GM18508 (cell line): ENCODE results near the gene PCDH9.

Source experiments
- ATAC-seq: cut with Tn5 transposase; IDR thresholded peaks from one replicate; pipeline ENCODE4 v1.9.1; 2021; ENCODE audit warnings: moderate number of reproducible peaks; ENCODE audit not compliant: insufficient read depth, unreplicated experiment

Gene PCDH9

GRCh38 chr13:67225252-67226159 is 4.6 kb downstream of the PCDH9 start:
- ATAC-seq: no peak

- peak; percentile 72 for ATAC-seq
Observed at GRCh38 chr13:67224148-67224846, 5.8 kb downstream of the PCDH9 start.

GRCh38 chr13:67223742-67224141 is 6.4 kb downstream of the PCDH9 start:
- ATAC-seq: no peak

- no peak for ATAC-seq
Observed at GRCh38 chr13:67223024-67223423, 7.1 kb downstream of the PCDH9 start.

GRCh38 chr13:67221630-67222226 is 8.4 kb downstream of the PCDH9 start:
- ATAC-seq: no peak

- no peak for ATAC-seq
Observed at GRCh38 chr13:67219113-67219512, 11.0 kb downstream of the PCDH9 start.

GRCh38 chr13:67217880-67218279 is 12.3 kb downstream of the PCDH9 start:
- no peak for ATAC-seq

- no peak for ATAC-seq
Observed at GRCh38 chr13:67216864-67217263, 13.3 kb downstream of the PCDH9 start.

GRCh38 chr13:67210208-67210607 is 19.9 kb downstream of the PCDH9 start:
- no peak for ATAC-seq

- ATAC-seq: no peak
Observed at GRCh38 chr13:67208552-67208951, 21.6 kb downstream of the PCDH9 start.

- no peak for ATAC-seq
Observed at GRCh38 chr13:67204764-67205163, 25.4 kb downstream of the PCDH9 start.

GRCh38 chr13:67200605-67201004 is 29.5 kb downstream of the PCDH9 start:
- ATAC-seq: no peak

GRCh38 chr13:67200183-67200582 is 30.0 kb downstream of the PCDH9 start:
- ATAC-seq: no peak

- ATAC-seq: no peak
Observed at GRCh38 chr13:67197704-67198103, 32.4 kb downstream of the PCDH9 start.

GRCh38 chr13:67193979-67194378 is 36.2 kb downstream of the PCDH9 start:
- no peak for ATAC-seq

- ATAC-seq: no peak
Observed at GRCh38 chr13:67192751-67193150, 37.4 kb downstream of the PCDH9 start.

- no peak for ATAC-seq
Observed at GRCh38 chr13:67186995-67187569, 43.1 kb downstream of the PCDH9 start.

GRCh38 chr13:67184247-67184646 is 45.9 kb downstream of the PCDH9 start:
- ATAC-seq: no peak

GRCh38 chr13:67183151-67183550 is 47.0 kb downstream of the PCDH9 start:
- no peak for ATAC-seq

GRCh38 chr13:67175836-67176459 is 54.2 kb downstream of the PCDH9 start:
- no peak for ATAC-seq
